ENCODE measurements around the gene PPP6R3.

- no peak for TF ChIP-seq CHD2 (IDR thresholded peaks at IDR 0.05; ENCODE audit: low read depth, low read length)
- no peak for TF ChIP-seq PHF20 (CRISPR knock-in tag; IDR thresholded peaks at IDR 0.05)
- no peak for TF ChIP-seq ZKSCAN8 (CRISPR knock-in tag; IDR thresholded peaks at IDR 0.05; ENCODE audit: borderline replicate concordance)
- TF ChIP-seq GATAD1 (CRISPR knock-in tag; IDR thresholded peaks at IDR 0.05): no peak
- TF ChIP-seq THRA (CRISPR knock-in tag; IDR thresholded peaks at IDR 0.05; ENCODE audit: borderline replicate concordance): no peak
- TF ChIP-seq CTCF (CRISPR knock-in tag; IDR thresholded peaks at IDR 0.05): no peak
- TF ChIP-seq ZNF644 (CRISPR knock-in tag; IDR thresholded peaks at IDR 0.05; ENCODE audit: low read depth): no peak
- no peak for TF ChIP-seq ZFP90 (CRISPR knock-in tag; IDR thresholded peaks at IDR 0.05; ENCODE audit: borderline replicate concordance)
- no peak for TF ChIP-seq NCOA1 (CRISPR knock-in tag; IDR thresholded peaks at IDR 0.05)
- TF ChIP-seq NONO (IDR thresholded peaks at IDR 0.05): no peak
- TF ChIP-seq NONO (CRISPR knock-in tag; conservative IDR thresholded peaks at IDR 0.05): no peak
- no peak for TF ChIP-seq EZH2 (conservative IDR thresholded peaks at IDR 0.05; ENCODE audit: low read depth, low read length)
- TF ChIP-seq CREM (IDR thresholded peaks at IDR 0.05): no peak
- no peak for TF ChIP-seq CREM (CRISPR knock-in tag; IDR thresholded peaks at IDR 0.05)
- TF ChIP-seq SRF (IDR thresholded peaks at IDR 0.05; ENCODE audit: low read depth, low read length): no peak
Measured at GRCh38 chr11:68424981-68425865, 35.3 kb upstream of the PPP6R3 start.
